Fibroblast of villous mesenchyme (primary cell): ENCODE results near the gene RAB28. TPM values are rescaled to one million over a fixed set of nuclear protein-coding genes. Genes with fewer than 3 reads are reported as not detected.

ENCODE experiments used
- DNase-seq: peaks from one replicate; pipeline ENCODE4 v3.0.0-alpha.2; 2010; ENCODE audit warnings: low read depth
- H3K4me3 ChIP-seq: 2 replicates; pipeline ENCODE4 v1.5.1; 2011; ENCODE audit warnings: low read depth, mild to moderate bottlenecking, low read length
- total RNA-seq: library from RNA; depleted of rRNA; stranded (reverse); fragments of >200 nt; gene quantifications from 2 replicates; pipeline ENCODE4 v1.2.3, GENCODE V29; 2012
- TF ChIP-seq, protein P1 (sequence below): IDR thresholded peaks from 2 replicates; pipeline ENCODE4 v1.5.1; 2012; ENCODE audit warnings: low read depth, mild to moderate bottlenecking, low read length; ENCODE audit not compliant: insufficient read depth

The RAB28 gene
- total RNA-seq, 1 donor = 21.6 TPM

DNA sequence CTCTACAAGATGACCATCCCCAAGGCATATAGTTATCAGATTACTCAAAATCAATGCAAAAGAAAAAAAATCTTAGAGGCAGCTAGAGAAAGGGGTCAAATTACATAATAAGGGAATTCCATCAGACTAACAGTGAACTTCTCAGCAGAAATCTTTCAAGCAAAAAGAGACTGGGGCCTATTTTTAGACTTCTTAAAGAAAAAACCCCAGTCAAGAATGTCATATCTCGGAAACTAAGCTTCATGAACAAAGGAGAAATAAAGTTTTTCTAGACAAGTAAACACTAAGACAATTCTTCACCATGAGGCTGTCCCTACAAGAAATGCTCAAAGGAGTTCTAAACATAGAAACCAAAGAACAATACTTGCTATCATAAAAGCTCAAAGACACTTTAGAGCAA lies 51.7 kb downstream of the RAB28 start:
- TF ChIP-seq, protein P1, sequence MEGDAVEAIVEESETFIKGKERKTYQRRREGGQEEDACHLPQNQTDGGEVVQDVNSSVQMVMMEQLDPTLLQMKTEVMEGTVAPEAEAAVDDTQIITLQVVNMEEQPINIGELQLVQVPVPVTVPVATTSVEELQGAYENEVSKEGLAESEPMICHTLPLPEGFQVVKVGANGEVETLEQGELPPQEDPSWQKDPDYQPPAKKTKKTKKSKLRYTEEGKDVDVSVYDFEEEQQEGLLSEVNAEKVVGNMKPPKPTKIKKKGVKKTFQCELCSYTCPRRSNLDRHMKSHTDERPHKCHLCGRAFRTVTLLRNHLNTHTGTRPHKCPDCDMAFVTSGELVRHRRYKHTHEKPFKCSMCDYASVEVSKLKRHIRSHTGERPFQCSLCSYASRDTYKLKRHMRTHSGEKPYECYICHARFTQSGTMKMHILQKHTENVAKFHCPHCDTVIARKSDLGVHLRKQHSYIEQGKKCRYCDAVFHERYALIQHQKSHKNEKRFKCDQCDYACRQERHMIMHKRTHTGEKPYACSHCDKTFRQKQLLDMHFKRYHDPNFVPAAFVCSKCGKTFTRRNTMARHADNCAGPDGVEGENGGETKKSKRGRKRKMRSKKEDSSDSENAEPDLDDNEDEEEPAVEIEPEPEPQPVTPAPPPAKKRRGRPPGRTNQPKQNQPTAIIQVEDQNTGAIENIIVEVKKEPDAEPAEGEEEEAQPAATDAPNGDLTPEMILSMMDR = no peak

DNA sequence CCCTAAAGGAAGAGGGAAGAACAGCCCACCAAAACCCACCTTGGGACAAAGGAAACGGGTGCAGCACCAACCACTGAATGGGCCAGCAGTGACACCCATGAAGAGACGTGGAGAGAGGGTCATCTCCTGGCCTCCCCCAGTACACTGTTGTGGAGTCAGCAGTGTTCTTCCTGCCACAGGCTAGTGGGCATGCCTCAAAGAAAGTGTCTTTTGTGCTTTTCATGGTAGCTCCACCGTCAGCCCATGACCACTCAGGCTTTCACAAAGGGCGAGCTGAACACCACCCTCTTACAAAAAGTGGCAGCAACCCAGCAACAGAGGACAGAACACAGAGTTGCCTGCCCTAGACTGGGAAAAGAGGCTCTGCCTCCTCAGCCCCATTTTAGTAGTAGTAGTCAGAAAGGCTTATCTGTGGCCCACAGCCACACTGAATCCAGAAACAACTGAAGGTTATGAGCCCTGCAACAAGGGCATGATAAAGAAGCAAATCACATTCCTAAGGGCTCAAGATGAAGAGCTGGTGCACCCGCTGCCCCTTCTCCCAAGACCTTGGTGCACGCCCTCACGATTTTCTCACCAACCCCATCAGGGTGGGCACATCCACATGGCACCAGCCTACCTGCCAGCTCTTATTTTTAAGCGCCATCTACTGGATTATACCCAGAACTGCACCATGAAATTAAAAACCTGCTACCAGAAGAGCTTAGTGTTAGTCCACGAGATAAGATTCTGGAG lies 53.1 kb downstream of the RAB28 start:
- DNase-seq = no peak
- no peak overlapping the region for H3K4me3 ChIP-seq
- TF ChIP-seq, protein P1 = peak; percentile 38

More for the DNA sequence above, 51.7 kb downstream of the RAB28 start:
- no peak for DNase-seq
- H3K4me3 ChIP-seq = no peak overlapping the region

DNA sequence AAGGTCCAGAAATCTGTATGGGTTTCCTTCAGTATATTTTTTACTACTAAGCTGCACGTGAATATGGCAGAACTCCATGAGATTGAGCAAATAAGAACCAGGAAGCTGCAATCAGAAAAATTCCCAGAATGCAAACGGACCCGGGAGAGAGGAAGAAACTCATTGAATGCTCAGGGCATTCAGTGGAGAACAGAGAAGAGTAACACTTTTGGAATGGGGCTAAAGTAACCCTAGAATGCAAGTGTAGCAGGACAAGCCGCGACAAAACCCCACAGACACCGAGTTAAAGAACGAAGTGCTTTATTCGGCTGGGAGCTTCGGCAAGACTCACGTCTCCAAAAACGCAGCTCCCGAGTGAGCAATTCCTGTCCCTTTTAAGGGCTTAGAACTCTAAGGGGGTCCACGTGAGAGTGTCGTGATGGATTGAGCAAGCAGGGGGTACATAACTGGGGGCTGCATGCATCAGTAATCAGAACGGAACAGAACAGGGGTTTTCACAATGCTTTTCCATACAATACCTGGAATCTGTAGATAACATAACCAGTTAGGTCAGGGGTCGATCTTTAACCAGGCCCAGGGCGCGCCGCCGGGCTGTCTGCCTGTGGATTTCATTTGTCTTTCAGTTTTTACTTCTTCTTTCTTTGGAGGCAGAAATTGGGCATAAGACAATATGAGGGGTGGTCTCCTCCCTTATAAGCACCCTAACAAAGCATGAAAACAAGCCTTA lies 56.4 kb downstream of the RAB28 start:
- no peak for DNase-seq
- H3K4me3 ChIP-seq = no peak overlapping the region
- TF ChIP-seq, protein P1 = no peak

DNA sequence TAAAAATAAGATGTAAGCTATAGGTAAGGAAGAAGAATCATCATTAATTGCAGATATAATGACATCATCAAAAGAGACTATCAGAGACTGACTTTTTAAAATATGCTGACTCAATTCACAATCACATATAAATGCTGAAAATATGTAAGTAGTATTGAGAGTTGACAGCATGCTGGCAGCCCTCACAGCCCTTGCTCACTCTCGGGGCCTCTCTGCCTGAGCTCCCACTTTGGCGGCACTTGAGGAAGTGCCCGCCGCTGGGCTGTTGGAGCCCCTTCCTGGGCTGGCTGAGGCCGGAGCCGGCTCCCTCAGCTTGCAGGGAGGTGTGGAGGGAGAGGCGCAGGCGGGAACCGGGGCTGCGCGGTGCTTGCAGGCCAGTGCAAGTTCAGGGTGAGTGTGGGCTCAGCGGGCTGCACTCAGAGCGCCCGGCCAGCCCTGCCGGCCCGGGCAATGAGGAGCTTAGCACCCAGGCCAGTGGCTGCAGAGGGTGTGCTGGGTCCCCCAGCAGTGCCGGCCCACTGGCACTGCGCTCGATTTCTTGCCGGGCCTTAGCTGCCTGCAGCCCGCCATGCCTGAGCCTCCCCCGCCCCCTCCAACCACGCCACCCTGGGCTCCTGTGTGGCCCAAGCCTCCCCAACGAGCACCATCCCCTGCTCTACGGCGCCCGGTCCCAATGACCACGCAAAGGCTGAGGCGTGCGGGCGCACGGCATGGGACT lies 68.9 kb downstream of the RAB28 start:
- TF ChIP-seq, protein P1 = no peak
- DNase-seq = no peak
- no peak overlapping the region for H3K4me3 ChIP-seq

DNA sequence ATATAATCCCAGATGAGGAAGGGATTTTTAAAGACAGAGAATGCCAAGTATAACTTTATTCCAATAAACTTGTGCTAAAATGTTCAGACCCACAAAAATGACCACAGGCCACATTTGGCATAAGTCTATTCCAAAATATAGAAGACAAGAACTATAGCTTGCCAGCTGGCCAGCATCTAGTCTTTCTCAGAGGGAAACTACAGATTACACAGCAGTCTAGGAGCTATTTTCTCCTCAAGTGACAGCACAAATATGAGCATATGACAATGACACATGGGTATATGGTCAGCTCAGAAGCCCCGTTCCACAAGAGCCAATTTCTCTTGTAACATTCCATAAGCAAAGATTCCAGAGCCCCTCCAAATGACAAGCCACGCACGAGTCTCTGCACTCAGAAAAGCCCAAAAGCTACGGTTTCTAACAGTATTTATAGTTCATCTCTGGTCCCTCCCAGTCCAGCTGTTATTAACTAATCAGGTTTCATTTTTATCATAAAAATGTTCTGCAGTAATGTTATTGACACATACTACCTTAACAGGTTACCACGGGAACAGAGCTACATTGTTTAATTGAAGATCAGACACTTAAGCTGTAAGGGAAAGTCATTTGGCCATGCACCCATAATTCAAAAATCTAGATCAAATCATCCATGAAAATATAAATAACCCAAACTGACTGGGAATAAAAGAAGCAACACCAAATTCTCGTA lies 70.3 kb downstream of the RAB28 start:
- TF ChIP-seq, protein P1 = no peak
- no peak for DNase-seq
- no peak overlapping the region for H3K4me3 ChIP-seq

DNA sequence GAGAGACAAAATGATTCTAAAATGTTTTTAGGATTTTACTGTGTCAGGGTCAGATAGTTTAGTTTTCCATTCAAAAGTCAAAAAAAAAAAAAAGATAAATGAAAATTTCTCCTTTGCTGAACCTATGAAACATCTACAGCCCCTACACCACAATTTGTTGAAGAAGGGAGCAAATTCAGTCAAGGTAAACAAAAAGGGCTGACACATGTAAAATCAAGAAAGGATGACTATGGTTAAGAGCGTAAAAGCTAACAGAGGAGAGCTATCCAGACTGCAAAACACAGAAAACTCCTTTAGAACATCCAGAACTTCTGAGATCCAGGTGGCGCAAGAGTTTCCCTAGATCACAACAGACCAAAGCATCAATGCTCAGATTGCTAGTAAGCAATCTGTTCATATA lies 72.2 kb downstream of the RAB28 start:
- TF ChIP-seq, protein P1 = no peak
- no peak for DNase-seq
- no peak overlapping the region for H3K4me3 ChIP-seq
